AG08396 (cell line): ENCODE data around the gene VPS8.

Source experiments
- DNase-seq: peaks from one replicate; pipeline ENCODE4 v3.0.0; 2012; ENCODE audit warnings: low spot score, mixed read lengths

Gene VPS8

GRCh38 chr3:184811034-184811433, 932 bp upstream of the VPS8 start:
- no peak for DNase-seq

GRCh38 chr3:184811663-184811998, 335 bp upstream of the VPS8 start:
- DNase-seq = no peak

GRCh38 chr3:184812662-184813042, 686 bp downstream of the VPS8 start:
- DNase-seq = no peak

- no peak for DNase-seq
These were observed 1.4 kb downstream of the VPS8 start for GRCh38 chr3:184813357-184813756.

- no peak for DNase-seq
These were observed 2.2 kb downstream of the VPS8 start for GRCh38 chr3:184814214-184814613.

GRCh38 chr3:184815046-184815930, 3.3 kb downstream of the VPS8 start:
- DNase-seq = peak; percentile 70

GRCh38 chr3:184816614-184817013, 4.6 kb downstream of the VPS8 start:
- no peak for DNase-seq

- no peak for DNase-seq
These were observed 8.6 kb downstream of the VPS8 start for GRCh38 chr3:184820525-184820924.

GRCh38 chr3:184821034-184821433, 9.1 kb downstream of the VPS8 start:
- no peak for DNase-seq

- DNase-seq = no peak
These were observed 10.1 kb downstream of the VPS8 start for GRCh38 chr3:184822081-184822480.

- DNase-seq = peak; percentile 20
These were observed 10.7 kb downstream of the VPS8 start for GRCh38 chr3:184822654-184823053.

- DNase-seq = no peak
These were observed 12.0 kb downstream of the VPS8 start for GRCh38 chr3:184823990-184824389.

GRCh38 chr3:184825121-184825820, 13.3 kb downstream of the VPS8 start:
- DNase-seq = no peak

GRCh38 chr3:184827572-184827971, 15.6 kb downstream of the VPS8 start:
- no peak for DNase-seq

- DNase-seq = no peak
These were observed 20.1 kb downstream of the VPS8 start for GRCh38 chr3:184832044-184832443.

- no peak for DNase-seq
These were observed 20.9 kb downstream of the VPS8 start for GRCh38 chr3:184832903-184833302.

- DNase-seq = no peak
These were observed 24.3 kb downstream of the VPS8 start for GRCh38 chr3:184836090-184836822.

- DNase-seq = no peak
These were observed 30.5 kb downstream of the VPS8 start for GRCh38 chr3:184842433-184842832.

GRCh38 chr3:184845819-184846218, 33.9 kb downstream of the VPS8 start:
- DNase-seq = no peak

GRCh38 chr3:184846496-184846895, 34.5 kb downstream of the VPS8 start:
- no peak for DNase-seq

GRCh38 chr3:184848934-184849333, 37.0 kb downstream of the VPS8 start:
- DNase-seq = no peak

GRCh38 chr3:184850201-184850600, 38.2 kb downstream of the VPS8 start:
- no peak for DNase-seq

GRCh38 chr3:184857099-184857498, 45.1 kb downstream of the VPS8 start:
- DNase-seq = no peak
